Measurements from ENCODE around the gene RNF166.

RNF166 gene

GRCh38 chr16:88743693-88744576, 37.7 kb upstream of the RNF166 start:
- no peak overlapping the region for H3K27ac Mint-ChIP-seq
- H3K27me3 Mint-ChIP-seq: no peaks in the 10 kb centered on the region
- H3K36me3 Mint-ChIP-seq: no peaks in the 10 kb centered on the region
- H3K4me3 Mint-ChIP-seq: no peak overlapping the region
- H3K9me3 Mint-ChIP-seq (ENCODE audit: low read depth): no peaks in the 10 kb centered on the region
- peaks cover 23% of the 10 kb centered on the region for H3K4me1 Mint-ChIP-seq (ENCODE audit: low read depth)

- Mint-ChIP-seq H3K9me3 (ENCODE audit: low read depth) (no peaks in the 10 kb centered on the region), H3K27me3 (no peaks in the 10 kb centered on the region), H3K4me3 (no peak overlapping the region), H3K4me1 (ENCODE audit: low read depth) (peaks cover 23% of the 10 kb centered on the region), H3K27ac (no peak overlapping the region), H3K36me3 (no peaks in the 10 kb centered on the region)
These were observed 36.8 kb upstream of the RNF166 start for GRCh38 chr16:88742896-88743605.

GRCh38 chr16:88741368-88741767, 35.2 kb upstream of the RNF166 start:
- Mint-ChIP-seq H3K4me1 (ENCODE audit: low read depth) (peaks cover 21% of the 10 kb centered on the region), H3K27me3 (no peaks in the 10 kb centered on the region), H3K27ac (no peak overlapping the region), H3K4me3 (no peak overlapping the region), H3K9me3 (ENCODE audit: low read depth) (no peaks in the 10 kb centered on the region), H3K36me3 (no peaks in the 10 kb centered on the region)

- H3K27me3 Mint-ChIP-seq: no peaks in the 10 kb centered on the region
- H3K4me3 Mint-ChIP-seq: no peak overlapping the region
- H3K9me3 Mint-ChIP-seq (ENCODE audit: low read depth): no peaks in the 10 kb centered on the region
- H3K36me3 Mint-ChIP-seq: no peaks in the 10 kb centered on the region
- no peak overlapping the region for H3K27ac Mint-ChIP-seq
- H3K4me1 Mint-ChIP-seq (ENCODE audit: low read depth): peaks cover 16% of the 10 kb centered on the region
These were observed 34.5 kb upstream of the RNF166 start for GRCh38 chr16:88740727-88741055.

GRCh38 chr16:88739977-88740726, 33.9 kb upstream of the RNF166 start:
- H3K9me3 Mint-ChIP-seq (ENCODE audit: low read depth): no peaks in the 10 kb centered on the region
- peaks cover 13% of the 10 kb centered on the region for H3K4me1 Mint-ChIP-seq (ENCODE audit: low read depth)
- H3K27me3 Mint-ChIP-seq: no peaks in the 10 kb centered on the region
- no peaks in the 10 kb centered on the region for H3K36me3 Mint-ChIP-seq
- H3K4me3 Mint-ChIP-seq: no peak overlapping the region
- H3K27ac Mint-ChIP-seq: no peak overlapping the region

- H3K9me3 Mint-ChIP-seq (ENCODE audit: low read depth): no peaks in the 10 kb centered on the region
- H3K27me3 Mint-ChIP-seq: no peaks in the 10 kb centered on the region
- H3K4me3 Mint-ChIP-seq: no peak overlapping the region
- H3K4me1 Mint-ChIP-seq (ENCODE audit: low read depth): peaks cover 8% of the 10 kb centered on the region
- H3K27ac Mint-ChIP-seq: no peak overlapping the region
- H3K36me3 Mint-ChIP-seq: no peaks in the 10 kb centered on the region
These were observed 33.1 kb upstream of the RNF166 start for GRCh38 chr16:88739139-88739976.

GRCh38 chr16:88738151-88739084, 32.2 kb upstream of the RNF166 start:
- Mint-ChIP-seq H3K27ac (no peak overlapping the region), H3K36me3 (no peaks in the 10 kb centered on the region), H3K9me3 (ENCODE audit: low read depth) (no peaks in the 10 kb centered on the region), H3K27me3 (no peaks in the 10 kb centered on the region), H3K4me3 (no peak overlapping the region), H3K4me1 (ENCODE audit: low read depth) (peaks cover under 1% of the 10 kb centered on the region)

- H3K4me1 Mint-ChIP-seq (ENCODE audit: low read depth): no peaks in the 10 kb centered on the region
- H3K27me3 Mint-ChIP-seq: no peaks in the 10 kb centered on the region
- H3K9me3 Mint-ChIP-seq (ENCODE audit: low read depth): no peaks in the 10 kb centered on the region
- no peak overlapping the region for H3K4me3 Mint-ChIP-seq
- H3K36me3 Mint-ChIP-seq: no peaks in the 10 kb centered on the region
- H3K27ac Mint-ChIP-seq: no peak overlapping the region
These were observed 31.3 kb upstream of the RNF166 start for GRCh38 chr16:88737298-88738150.

- no peak overlapping the region for H3K4me3 Mint-ChIP-seq
- no peaks in the 10 kb centered on the region for H3K9me3 Mint-ChIP-seq (ENCODE audit: low read depth)
- H3K4me1 Mint-ChIP-seq (ENCODE audit: low read depth): no peaks in the 10 kb centered on the region
- H3K27ac Mint-ChIP-seq: no peak overlapping the region
- H3K27me3 Mint-ChIP-seq: no peaks in the 10 kb centered on the region
- H3K36me3 Mint-ChIP-seq: no peaks in the 10 kb centered on the region
These were observed 30.3 kb upstream of the RNF166 start for GRCh38 chr16:88736496-88736895.

GRCh38 chr16:88736088-88736487, 29.9 kb upstream of the RNF166 start:
- Mint-ChIP-seq H3K4me1 (ENCODE audit: low read depth) (peaks cover 2% of the 10 kb centered on the region), H3K36me3 (no peaks in the 10 kb centered on the region), H3K4me3 (no peak overlapping the region), H3K27ac (no peak overlapping the region), H3K27me3 (no peaks in the 10 kb centered on the region), H3K9me3 (ENCODE audit: low read depth) (no peaks in the 10 kb centered on the region)

- no peaks in the 10 kb centered on the region for H3K27me3 Mint-ChIP-seq
- no peak overlapping the region for H3K4me3 Mint-ChIP-seq
- H3K36me3 Mint-ChIP-seq: no peaks in the 10 kb centered on the region
- H3K9me3 Mint-ChIP-seq (ENCODE audit: low read depth): no peaks in the 10 kb centered on the region
- H3K27ac Mint-ChIP-seq: no peak overlapping the region
- H3K4me1 Mint-ChIP-seq (ENCODE audit: low read depth): peaks cover 2% of the 10 kb centered on the region
These were observed 29.4 kb upstream of the RNF166 start for GRCh38 chr16:88735616-88736015.

- no peaks in the 10 kb centered on the region for H3K9me3 Mint-ChIP-seq (ENCODE audit: low read depth)
- no peak overlapping the region for H3K27ac Mint-ChIP-seq
- peaks cover 2% of the 10 kb centered on the region for H3K4me1 Mint-ChIP-seq (ENCODE audit: low read depth)
- no peaks in the 10 kb centered on the region for H3K27me3 Mint-ChIP-seq
- no peak overlapping the region for H3K4me3 Mint-ChIP-seq
- H3K36me3 Mint-ChIP-seq: no peaks in the 10 kb centered on the region
These were observed 28.9 kb upstream of the RNF166 start for GRCh38 chr16:88735121-88735520.

GRCh38 chr16:88734361-88734728, 28.1 kb upstream of the RNF166 start:
- Mint-ChIP-seq H3K9me3 (ENCODE audit: low read depth) (no peaks in the 10 kb centered on the region), H3K27ac (no peak overlapping the region), H3K4me3 (no peak overlapping the region), H3K27me3 (no peaks in the 10 kb centered on the region), H3K4me1 (ENCODE audit: low read depth) (peaks cover 2% of the 10 kb centered on the region), H3K36me3 (no peaks in the 10 kb centered on the region)

Data from activated naive CD8-positive, alpha-beta T cell (primary cell).